K562 treated with DMSO at 1 percent for 12 hours (cell line): ENCODE data around the gene BRD3OS. TPM values are rescaled to one million over a fixed set of nuclear protein-coding genes. Genes with fewer than 3 reads are reported as not detected.

Source experiments
- total RNA-seq: library from RNA; unstranded; fragments of 300-600 nt; gene quantifications from 2 replicates; pipeline ENCODE4 v1.2.3, GENCODE V29; 2022; ENCODE audit not compliant: insufficient read depth

Gene BRD3OS, protein sequence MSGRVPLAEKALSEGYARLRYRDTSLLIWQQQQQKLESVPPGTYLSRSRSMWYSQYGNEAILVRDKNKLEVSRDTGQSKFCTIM
- 3.7 and 9.3 TPM in 2 replicates for total RNA-seq

DNA sequence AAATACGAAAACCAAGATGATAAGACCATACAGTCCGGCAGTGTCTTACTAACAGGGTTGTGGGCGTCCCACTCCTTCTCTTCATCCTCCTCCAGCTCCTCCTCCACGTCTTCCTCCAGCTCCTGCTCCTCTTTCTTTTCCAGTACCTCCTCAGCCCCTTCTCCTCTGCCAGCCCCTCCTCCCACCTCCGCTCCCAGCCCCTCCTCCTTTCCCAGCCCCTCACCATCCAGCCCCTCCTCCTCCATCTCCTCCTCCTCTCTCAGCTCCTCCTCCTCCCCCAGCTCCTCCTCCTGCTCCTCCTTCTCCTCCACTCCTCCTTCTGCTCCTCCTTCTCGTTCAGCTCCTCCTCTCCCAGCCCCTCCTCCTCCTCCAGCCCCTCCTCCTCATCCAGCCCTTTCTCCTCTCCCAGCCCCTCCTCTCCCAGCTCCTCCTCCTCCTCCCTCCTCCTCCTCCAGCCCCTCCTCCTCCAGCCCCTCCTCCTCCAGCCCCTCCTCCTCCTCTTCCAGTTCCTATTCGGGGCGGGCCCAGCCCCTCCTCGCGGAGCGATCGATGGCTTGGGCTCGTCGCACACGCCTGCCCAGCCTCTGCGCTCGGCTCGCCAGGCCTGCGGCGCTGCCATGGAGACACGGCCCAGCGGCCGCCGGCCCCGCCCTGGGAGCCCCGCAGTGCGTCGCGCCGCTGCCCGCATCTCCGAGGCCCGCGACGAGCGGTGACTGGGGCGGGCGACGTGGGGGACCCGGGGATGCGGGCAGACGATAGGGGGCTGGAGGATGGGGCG lies at the start of gene BRD3OS:
Gene BRD3OS (plus strand): TSS at position 654 of the 778 bp plus-strand sequence. CDS start 1,267 bp downstream, outside the sequence.

GRCh38 chr9:133991964-133992779 lies 33.1 kb upstream of the BRD3OS start, which contains the start of gene VAV2:
Gene VAV2, minus strand, starts transcription at chr9:133992324. Its CDS starts 46 bp downstream, at chr9:133992278.

GRCh38 chr9:134067904-134068743 lies 42.8 kb downstream of the BRD3OS start, which contains the start of gene BRD3:
Gene BRD3, minus strand, starts transcription at chr9:134068026. Its CDS starts 14,549 bp downstream, at chr9:134053477.

Other genes with a start within 250 kb of the BRD3OS start
- 0.28 TPM in 1 of 2 replicates, not detected in the other for gene VAV2, start 33.2 kb upstream of the BRD3OS start, total RNA-seq
- gene BRD3, start 42.5 kb downstream of the BRD3OS start, total RNA-seq: 9.1 and 22.9 TPM in 2 replicates
- gene WDR5, start 110.6 kb downstream of the BRD3OS start, total RNA-seq: 22.9 and 41.2 TPM in 2 replicates
- not detected in 2 replicates for gene RNU6ATAC, start 139.1 kb downstream of the BRD3OS start, total RNA-seq